CD14-positive monocyte (primary cell): ENCODE results near the gene ACADS. TPM values are rescaled to one million over a fixed set of nuclear protein-coding genes. Genes with fewer than 3 reads are reported as not detected.

Experiments
- DNase-seq, 3 donors: peaks; one replicate each; pipeline ENCODE4 v3.0.0-alpha.2; 2011 to 2022
- H2AFZ ChIP-seq: 2 replicates; pipeline ENCODE4 v1.6.0; 2012; ENCODE audit warnings: mild to moderate bottlenecking, low read depth, low read length, inconsistent platforms; ENCODE audit not compliant: insufficient read depth, poor library complexity, severe bottlenecking
- H3K27ac ChIP-seq, 2 donors: 1 replicate in 1 of 2; 2 replicates in 1 of 2; pipeline ENCODE4 v1.5.1; 2012 to 2013; ENCODE audit warnings: low read length in 2 of 2, control low read depth in 1 of 2, inconsistent platforms in 1 of 2, low read depth in 1 of 2, mild to moderate bottlenecking in 1 of 2
- H3K27me3 ChIP-seq, 2 donors: one replicate each; pipeline versions ENCODE4 v1.6.0 to v1.6.1; 2011 to 2013; ENCODE audit warnings: low read length in 2 of 2; ENCODE audit not compliant: control insufficient read depth in 2 of 2, insufficient read depth in 2 of 2
- H3K36me3 ChIP-seq, 2 donors: replicated peaks in 1 of 2; 1 replicate in 1 of 2; 2 replicates in 1 of 2; pipeline versions ENCODE4 v1.5.1 to v1.6.1; 2012 to 2013; ENCODE audit warnings: low read length in 2 of 2, control low read depth in 1 of 2, inconsistent platforms in 1 of 2, mild to moderate bottlenecking in 1 of 2; ENCODE audit not compliant: insufficient read depth in 2 of 2, control insufficient read depth in 1 of 2
- H3K4me1 ChIP-seq, 2 donors: 1 replicate in 1 of 2; 2 replicates in 1 of 2; pipeline versions ENCODE4 v1.5.1 to v1.6.1; 2012 to 2013; ENCODE audit warnings: low read length in 2 of 2, control low read depth in 1 of 2, inconsistent platforms in 1 of 2, mild to moderate bottlenecking in 1 of 2, moderate library complexity in 1 of 2; ENCODE audit not compliant: insufficient read depth in 2 of 2, control insufficient read depth in 1 of 2
- H3K4me2 ChIP-seq: replicated peaks from 2 replicates; pipeline ENCODE3; 2012; ENCODE audit warnings: low read length, moderate library complexity, mild to moderate bottlenecking; ENCODE audit not compliant: poor library complexity, severe bottlenecking; ENCODE audit errors: extremely low read depth
- H3K4me3 ChIP-seq, 3 experiments: fragments of 200-600 bp in 1 of 3; sonication (generic) in 1 of 3; replicated peaks in 1 of 3; 1 replicate in 2 of 3; 2 replicates in 1 of 3; pipeline ENCODE4 v1.5.1; 2011 to 2013; ENCODE audit warnings: low read length in 3 of 3, mild to moderate bottlenecking in 3 of 3, control low read depth in 2 of 3, low read depth in 2 of 3, inconsistent platforms in 1 of 3, moderate library complexity in 1 of 3
- H3K79me2 ChIP-seq: 2 replicates; pipeline ENCODE4 v1.6.0; 2012; ENCODE audit warnings: mild to moderate bottlenecking, control low read depth, inconsistent platforms, low read length, moderate library complexity; ENCODE audit not compliant: insufficient read depth
- H3K9ac ChIP-seq: 2 replicates; pipeline ENCODE4 v1.6.0; 2017; ENCODE audit warnings: low read length, mild to moderate bottlenecking; ENCODE audit not compliant: insufficient read depth, poor library complexity, severe bottlenecking
- H3K9me3 ChIP-seq, 2 donors: replicated peaks in 1 of 2; 1 replicate in 1 of 2; 2 replicates in 1 of 2; pipeline versions ENCODE4 v1.5.1 to v1.6.1; 2012 to 2013; ENCODE audit warnings: low read length in 2 of 2, control low read depth in 1 of 2; ENCODE audit not compliant: control insufficient read depth in 1 of 2, insufficient read depth in 1 of 2
- H4K20me1 ChIP-seq: 2 replicates; pipeline ENCODE4 v1.6.0; 2012; ENCODE audit warnings: mild to moderate bottlenecking, low read length, control low read depth, moderate library complexity; ENCODE audit not compliant: insufficient read depth
- H3K27ac Mint-ChIP-seq, 7 donors: one replicate each; pipeline ENCODE4 v1.8.0; 2020; ENCODE audit warnings: mild to moderate bottlenecking in 7 of 7, mixed read lengths in 7 of 7, moderate library complexity in 6 of 7, inconsistent platforms in 2 of 7
- H3K27me3 Mint-ChIP-seq, 3 donors: one replicate each; pipeline ENCODE4 v1.8.0; 2021 to 2022; ENCODE audit warnings: low read depth in 3 of 3, mild to moderate bottlenecking in 3 of 3, mixed read lengths in 3 of 3, moderate library complexity in 3 of 3, inconsistent platforms in 1 of 3
- H3K36me3 Mint-ChIP-seq, 2 donors: one replicate each; pipeline ENCODE4 v1.8.0; 2020; ENCODE audit warnings: mixed read lengths in 2 of 2, inconsistent platforms in 1 of 2, mild to moderate bottlenecking in 1 of 2
- H3K4me1 Mint-ChIP-seq: one replicate; pipeline ENCODE4 v1.8.0; 2020; ENCODE audit warnings: mild to moderate bottlenecking, mixed read lengths
- H3K4me3 Mint-ChIP-seq, 2 donors: one replicate each; pipeline ENCODE4 v1.8.0; 2020; ENCODE audit warnings: mild to moderate bottlenecking in 2 of 2, mixed read lengths in 2 of 2, moderate library complexity in 1 of 2
- H3K9me3 Mint-ChIP-seq, 7 donors: one replicate each; pipeline ENCODE4 v1.8.0; 2020 to 2022; ENCODE audit warnings: mixed read lengths in 7 of 7, mild to moderate bottlenecking in 6 of 7, moderate library complexity in 6 of 7, inconsistent platforms in 2 of 7
- CTCF ChIP-seq: fragments of 200-600 bp; IDR thresholded peaks from one replicate; pipeline ENCODE4 v1.8.0; 2022; ENCODE audit warnings: antibody characterized with exemption, mild to moderate bottlenecking
- WGBS: methylation state at CpG from one replicate; pipeline ENCODE4 v1.1.5; 2013; ENCODE audit warnings: missing lambda C conversion rate; ENCODE audit not compliant: insufficient coverage; 5-methylcytosine and 5-hydroxymethylcytosine counted together
- intact Hi-C, 2 donors: fragments of 100-400 bp; cut with micrococcal nuclease; formaldehyde crosslinking; loops; one replicate each; pipeline versions ENCODE4 v1.15.0 to v1.15.1; 2023
- polyA plus RNA-seq, 3 donors: library from polyadenylated mRNA; depleted of rRNA in 1 of 3; unstranded in 2 of 3; stranded (reverse) in 1 of 3; fragments of 300-500 nt in 2 of 3; fragments of >200 nt in 1 of 3; fragmentation: Illumina TruSeq in 2 of 3; gene quantifications; 1 replicate in 2 of 3; 2 replicates in 1 of 3; pipeline ENCODE4 v1.2.3, GENCODE V29; 2012 to 2021

Gene ACADS
- polyA plus RNA-seq, 3 donors, result 9.2 to 25.1 (median 18.2) TPM

GRCh38 chr12:120720234-120720986 lies 5.2 kb upstream of the ACADS start:
- Histone ChIP-seq H3K9me3 (no peaks in the 10 kb centered on the region), H3K79me2 (peaks cover 5% of the 10 kb centered on the region), H3K27me3 (no peaks in the 10 kb centered on the region), H3K4me2 (peak overlapping the region; percentile 10), H3K4me1 (peaks cover 24 to 30% of the 10 kb centered on the region in 2 donors), H3K36me3 (peaks cover 48 to 86% of the 10 kb centered on the region in 2 donors), H2AFZ (no peak overlapping the region), H3K9ac (no peak overlapping the region), H3K4me3 (no peak overlapping the region), H4K20me1 (no peaks in the 10 kb centered on the region), H3K27ac (peak overlapping the region in 1 of 2 donors; percentile 54)
- TF ChIP-seq CTCF, result no peak
- peak; percentile 48 to 71 (median 64) for DNase-seq
- intact Hi-C loops, result no loop called here
- peaks cover 0 to 1% (median 0%) of the 10 kb centered on the region in 3 donors for H3K27me3 Mint-ChIP-seq
- H3K27ac Mint-ChIP-seq, result peak overlapping the region; percentile 30 to 87 (median 73)
- H3K9me3 Mint-ChIP-seq, result no peaks in the 10 kb centered on the region
- H3K4me3 Mint-ChIP-seq, result no peak overlapping the region
- WGBS, result 40% methylated on average over 5 of the region's 7 CpGs
- peaks cover 78 to 86% of the 10 kb centered on the region in 2 donors for H3K36me3 Mint-ChIP-seq
- peaks cover 43% of the 10 kb centered on the region for H3K4me1 Mint-ChIP-seq

GRCh38 chr12:120720987-120721801 lies 4.4 kb upstream of the ACADS start:
- no peak for TF ChIP-seq CTCF
- peaks cover 74 to 82% of the 10 kb centered on the region in 2 donors for H3K36me3 Mint-ChIP-seq
- H3K4me1 ChIP-seq, result peaks cover 27 to 36% of the 10 kb centered on the region in 2 donors

More at GRCh38 chr12:120720987-120721801, 4.4 kb upstream of the ACADS start:
- 95% methylated on average over 7 of the region's 10 CpGs for WGBS
- H3K27me3 Mint-ChIP-seq, result peaks cover 0 to 1% (median 0%) of the 10 kb centered on the region in 3 donors
- peak overlapping the region in 1 of 2 donors; percentile 54 for H3K27ac ChIP-seq
- intact Hi-C loops, result no loop called here
- peaks cover 46% of the 10 kb centered on the region for H3K4me1 Mint-ChIP-seq
- peaks cover 42 to 79% of the 10 kb centered on the region in 2 donors for H3K36me3 ChIP-seq
- no peak overlapping the region for H3K9ac ChIP-seq
- no peak overlapping the region for H3K4me3 ChIP-seq
- H3K4me2 ChIP-seq, result no peak overlapping the region
- H3K27ac Mint-ChIP-seq, result peak overlapping the region in 6 of 7 donors; percentile 30 to 87 (median 58)
- no peak for DNase-seq
- peaks cover 9% of the 10 kb centered on the region for H3K79me2 ChIP-seq
- H3K9me3 Mint-ChIP-seq, result no peaks in the 10 kb centered on the region
- no peak overlapping the region for H2AFZ ChIP-seq
- no peaks in the 10 kb centered on the region for H4K20me1 ChIP-seq
- H3K4me3 Mint-ChIP-seq, result no peak overlapping the region
- no peaks in the 10 kb centered on the region for H3K9me3 ChIP-seq
- no peaks in the 10 kb centered on the region for H3K27me3 ChIP-seq
